ENCODE data around the gene PTS. TPM values are rescaled to one million over a fixed set of nuclear protein-coding genes. Genes with fewer than 3 reads are reported as not detected.

Gene PTS
- total RNA-seq, 2 donors from 2014 or later, result 24.1 to 31.0 TPM

- Mint-ChIP-seq H3K9me3 (no peaks in the 10 kb centered on the region), H3K27ac (peak overlapping the region; percentile 41), H3K4me3 (peak overlapping the region; percentile 54), H3K36me3 (ENCODE audit: low read depth) (no peaks in the 10 kb centered on the region), H3K27me3 (peaks cover 4% of the 10 kb centered on the region), H3K4me1 (peaks cover 13% of the 10 kb centered on the region)
- peak; percentile 87 for ATAC-seq (replicated peaks)
These were observed 14.7 kb upstream of the PTS start for GRCh38 chr11:112211536-112211935.

- peaks cover 13% of the 10 kb centered on the region for H3K4me1 Mint-ChIP-seq
- no peak overlapping the region for H3K4me3 Mint-ChIP-seq
- H3K27me3 Mint-ChIP-seq, result peaks cover 4% of the 10 kb centered on the region
- ATAC-seq (replicated peaks), result no peak
- no peaks in the 10 kb centered on the region for H3K36me3 Mint-ChIP-seq (ENCODE audit: low read depth)
- no peaks in the 10 kb centered on the region for H3K9me3 Mint-ChIP-seq
- H3K27ac Mint-ChIP-seq, result no peak overlapping the region
These were observed 13.9 kb upstream of the PTS start for GRCh38 chr11:112212290-112212689.

GRCh38 chr11:112212710-112213109 is 13.5 kb upstream of the PTS start:
- Mint-ChIP-seq H3K27ac (no peak overlapping the region), H3K27me3 (peaks cover 4% of the 10 kb centered on the region), H3K36me3 (ENCODE audit: low read depth) (no peaks in the 10 kb centered on the region), H3K9me3 (no peaks in the 10 kb centered on the region), H3K4me3 (no peak overlapping the region), H3K4me1 (peaks cover 13% of the 10 kb centered on the region)
- ATAC-seq (replicated peaks), result no peak

- no peak for ATAC-seq (replicated peaks)
- Mint-ChIP-seq H3K4me3 (no peak overlapping the region), H3K27ac (no peak overlapping the region), H3K27me3 (peaks cover 4% of the 10 kb centered on the region), H3K4me1 (peaks cover 13% of the 10 kb centered on the region), H3K9me3 (no peaks in the 10 kb centered on the region), H3K36me3 (ENCODE audit: low read depth) (no peaks in the 10 kb centered on the region)
These were observed 12.5 kb upstream of the PTS start for GRCh38 chr11:112213753-112214152.

- no peaks in the 10 kb centered on the region for H3K36me3 Mint-ChIP-seq (ENCODE audit: low read depth)
- H3K27me3 Mint-ChIP-seq, result no peaks in the 10 kb centered on the region
- no peak for ATAC-seq (replicated peaks)
- H3K27ac Mint-ChIP-seq, result no peak overlapping the region
- peaks cover 17% of the 10 kb centered on the region for H3K4me1 Mint-ChIP-seq
- H3K4me3 Mint-ChIP-seq, result no peak overlapping the region
- no peaks in the 10 kb centered on the region for H3K9me3 Mint-ChIP-seq
These were observed 10.6 kb upstream of the PTS start for GRCh38 chr11:112215621-112216020.

- ATAC-seq (replicated peaks), result no peak
- Mint-ChIP-seq H3K27me3 (no peaks in the 10 kb centered on the region), H3K4me1 (peaks cover 10% of the 10 kb centered on the region), H3K27ac (no peak overlapping the region), H3K4me3 (no peak overlapping the region), H3K9me3 (no peaks in the 10 kb centered on the region), H3K36me3 (ENCODE audit: low read depth) (no peaks in the 10 kb centered on the region)
These were observed 9.6 kb upstream of the PTS start for GRCh38 chr11:112216561-112217105.

GRCh38 chr11:112219476-112220232 is 6.6 kb upstream of the PTS start:
- peak; percentile 99 for ATAC-seq (replicated peaks)

GRCh38 chr11:112221274-112221835 is 4.9 kb upstream of the PTS start:
- H3K4me3 Mint-ChIP-seq, result no peak overlapping the region
- no peaks in the 10 kb centered on the region for H3K27me3 Mint-ChIP-seq
- ATAC-seq (replicated peaks), result no peak
- no peak overlapping the region for H3K27ac Mint-ChIP-seq
- peaks cover 5% of the 10 kb centered on the region for H3K4me1 Mint-ChIP-seq
- no peaks in the 10 kb centered on the region for H3K36me3 Mint-ChIP-seq (ENCODE audit: low read depth)
- no peaks in the 10 kb centered on the region for H3K9me3 Mint-ChIP-seq

More at GRCh38 chr11:112219476-112220232, 6.6 kb upstream of the PTS start:
- Mint-ChIP-seq H3K27ac (no peak overlapping the region), H3K4me3 (no peak overlapping the region), H3K4me1 (peaks cover 5% of the 10 kb centered on the region), H3K9me3 (no peaks in the 10 kb centered on the region), H3K27me3 (no peaks in the 10 kb centered on the region), H3K36me3 (ENCODE audit: low read depth) (no peaks in the 10 kb centered on the region)

- no peaks in the 10 kb centered on the region for H3K27me3 Mint-ChIP-seq
- H3K9me3 Mint-ChIP-seq, result no peaks in the 10 kb centered on the region
- H3K4me1 Mint-ChIP-seq, result peaks cover 9% of the 10 kb centered on the region
- no peak overlapping the region for H3K27ac Mint-ChIP-seq
- ATAC-seq (replicated peaks), result no peak
- H3K4me3 Mint-ChIP-seq, result no peak overlapping the region
- peaks cover 2% of the 10 kb centered on the region for H3K36me3 Mint-ChIP-seq (ENCODE audit: low read depth)
These were observed 3.9 kb upstream of the PTS start for GRCh38 chr11:112222303-112222702.

- no peak for ATAC-seq (replicated peaks)
- Mint-ChIP-seq H3K9me3 (no peaks in the 10 kb centered on the region), H3K4me1 (peaks cover 12% of the 10 kb centered on the region), H3K27me3 (no peaks in the 10 kb centered on the region), H3K4me3 (no peak overlapping the region), H3K27ac (no peak overlapping the region), H3K36me3 (ENCODE audit: low read depth) (peaks cover 10% of the 10 kb centered on the region)
These were observed 3.1 kb upstream of the PTS start for GRCh38 chr11:112223121-112223520.

- Mint-ChIP-seq H3K4me3 (peak overlapping the region; percentile 92), H3K27ac (no peak overlapping the region), H3K36me3 (ENCODE audit: low read depth) (peaks cover 18% of the 10 kb centered on the region), H3K4me1 (peaks cover 12% of the 10 kb centered on the region), H3K9me3 (no peaks in the 10 kb centered on the region), H3K27me3 (no peaks in the 10 kb centered on the region)
- no peak for ATAC-seq (replicated peaks)
These were observed 2.3 kb upstream of the PTS start for GRCh38 chr11:112223754-112224532.

- Mint-ChIP-seq H3K27ac (peak overlapping the region; percentile 97), H3K9me3 (no peaks in the 10 kb centered on the region), H3K4me1 (peaks cover 7% of the 10 kb centered on the region), H3K36me3 (ENCODE audit: low read depth) (peaks cover 36% of the 10 kb centered on the region), H3K4me3 (peak overlapping the region; percentile 92), H3K27me3 (no peaks in the 10 kb centered on the region)
- ATAC-seq (replicated peaks), result no peak
These were observed 521 bp upstream of the PTS start for GRCh38 chr11:112225753-112226061.

GRCh38 chr11:112226831-112227401 is 688 bp downstream of the PTS start:
- Mint-ChIP-seq H3K4me1 (peaks cover 7% of the 10 kb centered on the region), H3K27me3 (no peaks in the 10 kb centered on the region), H3K36me3 (ENCODE audit: low read depth) (peaks cover 48% of the 10 kb centered on the region), H3K27ac (peak overlapping the region; percentile 97), H3K9me3 (no peaks in the 10 kb centered on the region), H3K4me3 (peak overlapping the region; percentile 92)
- peak; percentile 66 for ATAC-seq (replicated peaks)

GRCh38 chr11:112227471-112227870 is 1.2 kb downstream of the PTS start:
- Mint-ChIP-seq H3K9me3 (no peaks in the 10 kb centered on the region), H3K27me3 (no peaks in the 10 kb centered on the region), H3K27ac (peak overlapping the region; percentile 97), H3K4me1 (peaks cover 7% of the 10 kb centered on the region), H3K36me3 (ENCODE audit: low read depth) (peaks cover 54% of the 10 kb centered on the region), H3K4me3 (peak overlapping the region; percentile 92)
- ATAC-seq (replicated peaks), result no peak

Measured in activated T-helper 17 cell treated with anti-CD3 and anti-CD28 coated beads, Interleukin-2, amount 50 U/mL, for 72 hours (primary cell).